ENCODE measurements around the gene INTS1.
"Not testable (repeated sequence)": the region's sequence is repeated elsewhere in the genome, so short reads cannot be mapped to it uniquely, and the experiment has no call there.

Gene INTS1

GRCh38 chr7:1531979-1532455 lies 27.8 kb upstream of the INTS1 start:
- DNase-seq (ENCODE audit: low spot score) = no peak

- no peak for DNase-seq (ENCODE audit: low spot score)
Measured at GRCh38 chr7:1531263-1531978, 27.2 kb upstream of the INTS1 start.

GRCh38 chr7:1530946-1531262 lies 26.7 kb upstream of the INTS1 start:
- DNase-seq (ENCODE audit: low spot score) = no peak

- DNase-seq (ENCODE audit: low spot score) = no peak
Measured at GRCh38 chr7:1529383-1530116, 25.4 kb upstream of the INTS1 start.

GRCh38 chr7:1526271-1526754 lies 22.1 kb upstream of the INTS1 start:
- no peak for DNase-seq (ENCODE audit: low spot score)

- DNase-seq (ENCODE audit: low spot score) = no peak
Measured at GRCh38 chr7:1525409-1525808, 21.2 kb upstream of the INTS1 start.

GRCh38 chr7:1523844-1524243 lies 19.7 kb upstream of the INTS1 start:
- DNase-seq (ENCODE audit: low spot score) = no peak

- DNase-seq (ENCODE audit: low spot score) = no peak
Measured at GRCh38 chr7:1523208-1523607, 19.0 kb upstream of the INTS1 start.

GRCh38 chr7:1521456-1521855 lies 17.3 kb upstream of the INTS1 start:
- no peak for DNase-seq (ENCODE audit: low spot score)

GRCh38 chr7:1520539-1521234 lies 16.5 kb upstream of the INTS1 start:
- DNase-seq (ENCODE audit: low spot score) = no peak

- not testable (repeated sequence) for DNase-seq (ENCODE audit: low spot score)
Measured at GRCh38 chr7:1519322-1519922, 15.2 kb upstream of the INTS1 start.

- DNase-seq (ENCODE audit: low spot score) = no peak
Measured at GRCh38 chr7:1516586-1517251, 12.5 kb upstream of the INTS1 start.

- not testable (repeated sequence) for DNase-seq (ENCODE audit: low spot score)
Measured at GRCh38 chr7:1515509-1515967, 11.3 kb upstream of the INTS1 start.

GRCh38 chr7:1514995-1515401 lies 10.8 kb upstream of the INTS1 start:
- DNase-seq (ENCODE audit: low spot score) = no peak

GRCh38 chr7:1514407-1514806 lies 10.2 kb upstream of the INTS1 start:
- DNase-seq (ENCODE audit: low spot score) = no peak

- DNase-seq (ENCODE audit: low spot score) = no peak
Measured at GRCh38 chr7:1513657-1514095, 9.5 kb upstream of the INTS1 start.

- no peak for DNase-seq (ENCODE audit: low spot score)
Measured at GRCh38 chr7:1512781-1513656, 8.8 kb upstream of the INTS1 start.

- no peak for DNase-seq (ENCODE audit: low spot score)
Measured at GRCh38 chr7:1511444-1512422, 7.5 kb upstream of the INTS1 start.

- no peak for DNase-seq (ENCODE audit: low spot score)
Measured at GRCh38 chr7:1510780-1511154, 6.6 kb upstream of the INTS1 start.

GRCh38 chr7:1509226-1509625 lies 5.0 kb upstream of the INTS1 start:
- DNase-seq (ENCODE audit: low spot score) = no peak
